Measurements from ENCODE around the gene LRRC71. TPM values are rescaled to one million over a fixed set of nuclear protein-coding genes. Genes with fewer than 3 reads are reported as not detected.

Gene LRRC71
- total RNA-seq, 4 donors from 2014 or later: not detected

DNA sequence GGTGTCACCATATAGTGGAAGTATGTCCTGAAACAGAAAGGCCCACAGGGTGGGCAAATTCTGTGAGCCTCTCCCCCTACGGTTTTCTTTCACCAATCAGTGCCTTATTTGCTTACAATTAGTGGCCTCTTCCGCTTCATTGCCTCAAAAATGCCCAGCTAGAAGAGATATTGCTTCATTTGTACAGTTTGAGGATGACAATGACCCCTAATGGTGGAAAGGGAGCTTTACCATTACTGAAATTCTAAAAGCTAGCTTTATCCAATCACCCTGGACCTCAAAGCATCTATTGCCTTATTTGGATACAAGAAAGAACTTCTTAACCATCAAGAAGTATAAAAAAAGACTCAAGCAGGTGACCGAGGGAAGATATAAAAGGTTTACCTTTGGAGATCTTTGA, 49.6 kb downstream of the LRRC71 start:
- H3K4me3 ChIP-seq (ENCODE audit: low read depth, poor library complexity, severe bottlenecking): no peak overlapping the region
- intact Hi-C loops (cut with DNase I; ENCODE audit: low total_unique reads): no loop called here
- WGBS, 2 donors: 92 to 93% methylated on average over 3 of the region's 3 CpGs
- TF ChIP-seq POLR2A (IDR thresholded peaks at IDR 0.05) (no peak), CTCF (IDR thresholded peaks at IDR 0.05) (no peak)
- no peak for DNase-seq (ENCODE audit: low spot score in 2 of 2)

GRCh38 chr1:156973417-156973816, 53.0 kb downstream of the LRRC71 start:
- no peak for DNase-seq (ENCODE audit: low spot score in 2 of 2)
- no peak overlapping the region for H3K4me3 ChIP-seq (ENCODE audit: low read depth, poor library complexity, severe bottlenecking)
- TF ChIP-seq POLR2A (IDR thresholded peaks at IDR 0.05) (no peak), CTCF (IDR thresholded peaks at IDR 0.05) (no peak)
- 93 to 98% methylated on average over 2 of the region's 2 CpGs for WGBS, 2 donors
- intact Hi-C loops (cut with DNase I; ENCODE audit: low total_unique reads): no loop called here

DNA sequence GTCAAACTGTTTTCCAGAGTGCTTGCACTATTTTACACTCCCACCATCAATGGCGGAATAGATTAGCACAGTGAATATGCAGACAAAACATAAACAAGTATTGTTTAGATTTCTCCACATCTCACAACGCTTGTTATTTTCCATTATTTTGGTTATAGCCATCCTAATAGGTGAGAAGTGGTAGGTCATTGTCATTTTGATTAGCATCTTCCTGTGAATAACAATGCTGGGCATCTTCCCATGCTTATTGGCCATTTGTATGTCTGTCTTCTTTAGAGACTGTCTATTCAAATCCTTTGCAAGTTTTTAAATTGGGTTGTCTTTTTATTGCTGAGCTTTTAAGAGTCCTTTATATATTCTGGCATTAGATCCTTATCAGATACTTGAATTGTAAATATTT, 54.7 kb downstream of the LRRC71 start:
- intact Hi-C loops (cut with DNase I; ENCODE audit: low total_unique reads): no loop called here
- TF ChIP-seq POLR2A (IDR thresholded peaks at IDR 0.05) (no peak), CTCF (IDR thresholded peaks at IDR 0.05) (no peak)
- no peak for DNase-seq (ENCODE audit: low spot score in 2 of 2)
- H3K4me3 ChIP-seq (ENCODE audit: low read depth, poor library complexity, severe bottlenecking): no peak overlapping the region
- WGBS, 2 donors: 70 to 80% methylated on average over 2 of the region's 2 CpGs

DNA sequence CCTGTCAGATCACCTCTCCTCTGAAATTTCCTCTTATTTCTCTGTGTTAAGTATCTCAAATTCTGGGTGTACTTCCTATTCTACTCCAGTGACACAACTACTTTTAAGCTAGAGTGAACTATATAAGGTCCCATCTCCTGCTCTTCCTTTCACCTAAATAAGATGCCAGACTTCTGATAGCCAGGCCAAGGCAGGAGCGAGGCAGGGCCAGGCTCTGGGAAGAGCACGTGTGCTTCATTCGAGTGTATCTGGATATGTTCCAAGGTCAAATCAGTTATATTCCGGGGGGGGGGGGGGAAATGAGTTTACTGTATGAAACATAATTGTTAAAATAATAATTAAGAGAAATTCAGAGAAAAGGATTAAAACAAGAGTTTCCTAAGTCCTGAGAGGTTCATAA, 60.1 kb downstream of the LRRC71 start:
- intact Hi-C loops (cut with DNase I; ENCODE audit: low total_unique reads): no loop called here
- no peak for TF ChIP-seq CTCF (IDR thresholded peaks at IDR 0.05)
- TF ChIP-seq POLR2A (IDR thresholded peaks at IDR 0.05): no peak
- DNase-seq (ENCODE audit: low spot score in 2 of 2): no peak
- 60 to 68% methylated on average over 4 of the region's 4 CpGs for WGBS, 2 donors
- no peak overlapping the region for H3K4me3 ChIP-seq (ENCODE audit: low read depth, poor library complexity, severe bottlenecking)

MicroRNA genes within 50 kb of the gene (microRNA counts, 767-probe panel; counts per million panel counts)
- 0 to 358 counts per million in 2 donors for microRNA hsa-miR-765

Small RNAs within 50 kb of the gene (microRNA-seq; reads per million reads assigned to microRNA genes)
- gene MIR765 (ENCODE audit: borderline number of aligned reads in 1 of 2, borderline replicate concordance in 2 of 2): 0 reads per million in 2 donors

Other genes starting within 250 kb of the LRRC71 start
- gene NES, start 243.2 kb upstream of the LRRC71 start, total RNA-seq: 1 to 10 TPM; 2.4 to 8.9 (median 5.0) TPM
- 100 to 1,000 TPM in 1 of 4 donors, 10 to 100 TPM in 3; 67.9 to 103 (median 96.1) TPM for gene CRABP2, start 215.0 kb upstream of the LRRC71 start, total RNA-seq
- gene METTL25B, start 192.2 kb upstream of the LRRC71 start, total RNA-seq: 10 to 100 TPM; 20.3 to 39.0 (median 28.2) TPM
- gene ISG20L2, start 191.9 kb upstream of the LRRC71 start, total RNA-seq: 10 to 100 TPM; 13.4 to 21.4 (median 16.7) TPM
- gene MRPL24, start 179.5 kb upstream of the LRRC71 start, total RNA-seq: 10 to 100 TPM; 34.0 to 44.9 (median 41.5) TPM
- gene HDGF, start 169.0 kb upstream of the LRRC71 start, total RNA-seq: 100 to 1,000 TPM; 210 to 233 (median 222) TPM
- gene PRCC, start 153.1 kb upstream of the LRRC71 start, total RNA-seq: 10 to 100 TPM; 35.4 to 45.6 (median 38.8) TPM
- 1 to 10 TPM in 1 of 4 donors, not detected in 3; 1.5 TPM for gene SH2D2A, start 103.8 kb upstream of the LRRC71 start, total RNA-seq
- not detected for gene INSRR, start 61.5 kb upstream of the LRRC71 start, total RNA-seq
- under 1 TPM in 1 of 4 donors, not detected in 3; 0.23 TPM for gene NTRK1, start 59.8 kb upstream of the LRRC71 start, total RNA-seq
- gene PEAR1, start 26.9 kb upstream of the LRRC71 start, total RNA-seq: 10 to 100 TPM in 1 of 4 donors, 1 to 10 TPM in 3; 2.1 to 10.2 (median 6.6) TPM
- 10 to 100 TPM; 16.3 to 30.9 (median 27.3) TPM for gene ARHGEF11, start 125.1 kb downstream of the LRRC71 start, total RNA-seq
- not detected for gene ETV3L, start 179.2 kb downstream of the LRRC71 start, total RNA-seq
- gene ETV3, start 217.8 kb downstream of the LRRC71 start, total RNA-seq: 100 to 1,000 TPM in 1 of 4 donors, 10 to 100 TPM in 3; 81.2 to 117 (median 91.0) TPM

Data from lower leg skin (tissue), 4 donors.